AG09309 (cell line): Measurements from ENCODE around the gene ENTREP3.
A peak's percentile ranks its signal among the peaks of the same experiment; 100 is the strongest.
"Not testable (repeated sequence)": the region's sequence is repeated elsewhere in the genome, so short reads cannot be mapped to it uniquely, and the experiment has no call there.

Source experiments
- DNase-seq: peaks from one replicate; pipeline ENCODE4 v3.0.0-alpha.2; 2010; ENCODE audit warnings: low read depth
- H3K4me3 ChIP-seq: 2 replicates; pipeline ENCODE4 v1.5.1; 2011; ENCODE audit warnings: mild to moderate bottlenecking, low read depth, low read length, moderate library complexity; ENCODE audit not compliant: control insufficient read depth
- TF ChIP-seq, protein P1 (sequence below): IDR thresholded peaks from 2 replicates; pipeline ENCODE4 v1.5.1; 2011; ENCODE audit warnings: mild to moderate bottlenecking, low read depth, low read length, inconsistent platforms; ENCODE audit not compliant: insufficient read depth, control insufficient read depth; ENCODE audit errors: missing control alignments

ENTREP3 gene

GRCh38 chr1:155253797-155254196, 1.5 kb downstream of the ENTREP3 start:
- TF ChIP-seq, protein P1, sequence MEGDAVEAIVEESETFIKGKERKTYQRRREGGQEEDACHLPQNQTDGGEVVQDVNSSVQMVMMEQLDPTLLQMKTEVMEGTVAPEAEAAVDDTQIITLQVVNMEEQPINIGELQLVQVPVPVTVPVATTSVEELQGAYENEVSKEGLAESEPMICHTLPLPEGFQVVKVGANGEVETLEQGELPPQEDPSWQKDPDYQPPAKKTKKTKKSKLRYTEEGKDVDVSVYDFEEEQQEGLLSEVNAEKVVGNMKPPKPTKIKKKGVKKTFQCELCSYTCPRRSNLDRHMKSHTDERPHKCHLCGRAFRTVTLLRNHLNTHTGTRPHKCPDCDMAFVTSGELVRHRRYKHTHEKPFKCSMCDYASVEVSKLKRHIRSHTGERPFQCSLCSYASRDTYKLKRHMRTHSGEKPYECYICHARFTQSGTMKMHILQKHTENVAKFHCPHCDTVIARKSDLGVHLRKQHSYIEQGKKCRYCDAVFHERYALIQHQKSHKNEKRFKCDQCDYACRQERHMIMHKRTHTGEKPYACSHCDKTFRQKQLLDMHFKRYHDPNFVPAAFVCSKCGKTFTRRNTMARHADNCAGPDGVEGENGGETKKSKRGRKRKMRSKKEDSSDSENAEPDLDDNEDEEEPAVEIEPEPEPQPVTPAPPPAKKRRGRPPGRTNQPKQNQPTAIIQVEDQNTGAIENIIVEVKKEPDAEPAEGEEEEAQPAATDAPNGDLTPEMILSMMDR, result no peak
- peak overlapping the region; percentile 62 for H3K4me3 ChIP-seq
- DNase-seq, result no peak

GRCh38 chr1:155253208-155253607, 2.1 kb downstream of the ENTREP3 start:
- TF ChIP-seq, protein P1, result no peak
- no peak for DNase-seq
- peak overlapping the region; percentile 62 for H3K4me3 ChIP-seq

DNA sequence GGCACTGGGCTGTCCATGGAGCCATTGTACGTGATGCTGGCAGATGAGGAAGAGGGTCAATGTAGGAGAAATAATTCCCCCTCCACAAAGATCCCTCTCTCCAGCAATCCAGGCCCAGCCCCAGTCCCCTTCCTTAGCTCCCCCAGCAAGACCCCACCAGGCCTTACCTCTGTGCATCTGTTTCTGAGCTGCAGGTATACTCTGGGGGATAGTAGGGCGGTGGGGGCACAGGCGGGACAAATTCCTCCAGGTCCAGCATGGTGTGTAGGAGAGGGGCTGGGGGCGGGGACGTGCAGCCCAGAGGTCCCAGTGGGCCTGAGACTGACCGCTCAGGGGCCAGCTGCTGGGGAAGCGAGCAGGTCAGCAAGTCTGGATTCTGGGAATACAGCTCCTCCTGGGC, 3.7 kb downstream of the ENTREP3 start:
- no peak overlapping the region for H3K4me3 ChIP-seq
- DNase-seq, result no peak
- TF ChIP-seq, protein P1, result no peak

DNA sequence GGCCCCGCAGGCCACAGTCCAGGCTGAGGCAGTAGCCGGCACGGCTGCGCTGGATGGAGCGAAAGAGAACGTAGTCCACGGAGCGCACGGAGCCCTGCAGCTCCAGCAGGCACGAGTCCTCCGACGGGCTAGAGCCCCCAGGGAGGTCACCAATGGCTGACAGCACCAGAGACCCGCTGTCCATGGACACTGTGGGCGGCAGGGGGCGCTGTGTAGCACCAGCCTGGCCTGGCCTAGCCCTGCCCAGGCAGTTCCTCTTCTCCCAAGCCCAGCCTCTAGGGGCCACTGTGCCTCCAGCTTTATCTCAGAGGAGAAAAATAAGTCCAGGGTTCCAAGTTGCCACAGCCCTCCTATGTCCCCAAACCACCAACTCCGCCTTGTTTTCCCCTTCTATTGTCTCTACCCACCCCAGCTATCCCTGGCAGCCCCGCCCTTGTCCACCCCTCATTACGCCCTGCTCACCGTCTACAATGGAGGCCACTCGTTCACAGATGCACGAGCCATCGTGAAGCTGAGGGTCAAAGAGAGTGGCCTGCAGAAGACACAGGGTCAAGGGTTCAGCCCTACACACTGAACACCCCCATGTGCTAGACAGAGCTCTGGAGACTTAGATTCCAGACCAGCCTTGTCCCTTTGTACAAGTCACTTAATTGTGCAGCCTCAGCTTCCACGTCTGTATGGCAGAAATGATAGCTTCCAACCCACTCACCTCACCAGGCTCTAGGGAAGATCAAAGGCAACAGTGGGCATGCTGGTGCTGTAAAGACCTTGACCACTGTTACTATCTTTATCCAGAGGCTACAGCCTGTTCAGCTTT, 4.4 kb downstream of the ENTREP3 start:
- no peak for DNase-seq
- H3K4me3 ChIP-seq, result no peak overlapping the region

GRCh38 chr1:155250246-155250632, 5.0 kb downstream of the ENTREP3 start:
- H3K4me3 ChIP-seq, result no peak overlapping the region
- no peak for DNase-seq

More for the DNA sequence above, 4.4 kb downstream of the ENTREP3 start:
- TF ChIP-seq, protein P1, result peak; percentile 100

DNA sequence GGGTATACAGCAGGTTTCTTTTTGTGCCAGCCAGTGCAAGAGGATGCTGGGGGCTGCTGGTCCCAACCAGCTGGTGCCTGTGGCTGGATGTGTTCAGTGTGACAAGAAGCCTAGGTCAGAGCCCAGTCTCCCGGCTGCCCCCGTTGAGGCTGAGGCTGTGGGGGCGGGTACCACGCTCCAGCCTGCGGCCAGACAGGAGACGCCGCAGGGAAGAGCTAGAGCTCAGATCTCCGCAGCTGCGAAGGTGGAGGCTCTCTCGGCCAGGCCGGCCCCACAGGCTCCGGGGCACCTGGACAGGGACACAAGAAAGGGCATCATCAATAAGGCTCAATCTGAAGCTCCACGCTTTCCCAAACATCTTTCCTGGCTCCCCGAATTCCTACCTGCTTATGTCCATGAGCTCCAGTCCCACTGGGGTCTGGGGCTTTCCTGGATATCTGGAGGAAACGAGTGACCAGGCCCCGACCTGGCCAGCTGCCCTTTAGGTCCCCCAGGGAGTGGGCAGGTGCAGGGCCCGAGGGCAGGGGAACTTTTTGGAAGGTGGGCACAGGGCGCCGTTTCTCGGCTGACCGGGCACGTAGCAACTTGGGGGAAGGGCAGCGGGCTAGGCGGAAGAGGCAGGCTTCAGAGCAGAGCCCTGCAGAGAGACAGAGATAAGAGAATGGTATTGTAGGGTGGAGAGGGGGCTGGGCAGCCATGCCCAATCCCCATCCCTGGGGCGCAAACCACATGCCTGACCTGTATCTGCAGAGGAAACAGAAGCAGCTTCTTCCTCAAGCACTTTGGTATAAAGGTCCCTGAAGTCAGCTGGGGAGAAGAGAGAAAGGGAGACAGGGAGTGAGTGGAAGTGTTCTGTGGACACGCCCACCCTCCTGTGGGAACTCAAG, 7.4 kb downstream of the ENTREP3 start:
- no peak overlapping the region for H3K4me3 ChIP-seq

More at GRCh38 chr1:155250246-155250632, 5.0 kb downstream of the ENTREP3 start:
- TF ChIP-seq, protein P1, result no peak

DNA sequence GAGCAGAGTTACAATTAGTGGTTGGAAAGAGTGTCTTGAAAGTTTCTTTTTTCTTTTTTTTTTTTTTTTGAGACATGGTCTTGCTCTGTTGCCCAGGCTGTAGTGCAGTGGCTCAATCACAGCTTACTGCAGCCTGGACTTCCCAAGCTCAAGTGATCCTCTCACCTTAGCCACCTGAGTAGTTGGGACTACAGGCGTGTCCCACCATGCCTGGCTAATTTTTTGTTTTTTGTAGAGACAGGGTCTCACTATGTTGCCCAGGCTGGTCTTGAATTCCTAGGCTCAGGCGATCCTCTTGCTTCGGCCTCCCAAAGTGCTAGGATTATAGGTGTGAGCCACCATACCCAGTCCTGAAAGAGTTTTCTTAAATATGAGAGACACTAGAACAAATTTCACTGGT, 8.5 kb downstream of the ENTREP3 start:
- not testable (repeated sequence) for DNase-seq, H3K4me3 ChIP-seq

More for the DNA sequence above, 7.4 kb downstream of the ENTREP3 start:
- TF ChIP-seq, protein P1, result no peak
- no peak for DNase-seq
